Adrenal gland (tissue), 12 donors: ENCODE measurements around the gene CCDC54. TPM values are rescaled to one million over a fixed set of nuclear protein-coding genes. Genes with fewer than 3 reads are reported as not detected.
A peak's percentile ranks its signal among the peaks of the same experiment; 100 is the strongest.

ENCODE experiments used
- DNase-seq, 7 donors: peaks; one replicate each; pipeline ENCODE4 v3.0.0-alpha.2; 2019 to 2020
- H3K27ac ChIP-seq, 5 donors: fragments of 200-600 bp; sonication (generic) in 4 of 5; 1 replicate in 3 of 5; 2 replicates in 2 of 5; pipeline versions ENCODE4 v1.5.1 to v1.8.0; 2016 to 2020; ENCODE audit warnings: mild to moderate bottlenecking in 1 of 5
- H3K27me3 ChIP-seq: fragments of 200-600 bp; 2 replicates; pipeline ENCODE4 v1.8.0; 2021
- H3K36me3 ChIP-seq, 2 donors: fragments of 200-600 bp; replicated peaks in 1 of 2; 1 replicate in 1 of 2; 2 replicates in 1 of 2; pipeline versions ENCODE4 v1.5.1 to v1.8.0; 2018 to 2022
- H3K4me1 ChIP-seq, 2 donors: fragments of 200-600 bp; replicated peaks in 1 of 2; 1 replicate in 1 of 2; 2 replicates in 1 of 2; pipeline versions ENCODE4 v1.5.1 to v1.8.0; 2018 to 2021
- H3K4me3 ChIP-seq, 4 donors: fragments of 200-600 bp; sonication (generic) in 3 of 4; one replicate each; pipeline ENCODE4 v1.5.1; 2016 to 2018
- H3K9me3 ChIP-seq, 3 donors: fragments of 200-600 bp; sonication (generic) in 1 of 3; replicated peaks in 1 of 3; 1 replicate in 2 of 3; 2 replicates in 1 of 3; pipeline versions ENCODE4 v1.5.1 to v1.8.0; 2016 to 2021
- POLR2A ChIP-seq, 2 donors: fragments of 450-650 bp; IDR thresholded peaks; one replicate each; pipeline ENCODE4 v1.6.1; 2017; ENCODE audit warnings: antibody characterized with exemption in 2 of 2, mild to moderate bottlenecking in 2 of 2, moderate library complexity in 1 of 2
- WGBS, 4 donors: extraction: QIAGEN DNeasy Blood & Tissue Kit in 2 of 4; methylation state at CpG; one replicate each; pipeline versions ENCODE4 v1.1.5 to v1.1.7; 2013 to 2017; 5-methylcytosine and 5-hydroxymethylcytosine counted together
- intact Hi-C, 2 donors: fragments of 100-400 bp; cut with DNase I; formaldehyde crosslinking; loops; one replicate each; pipeline versions ENCODE4 v1.14.1 to v1.15.0; 2022 to 2023
- polyA plus RNA-seq, 3 donors: library from polyadenylated mRNA; stranded (reverse); fragments of 200-250 nt in 2 of 3; fragments of 350-450 nt in 1 of 3; fragmentation: Illumina TruSeq in 1 of 3; extraction: RNeasy Lipid Tissue Mini Kit (QIAGEN cat#74804) in 1 of 3; gene quantifications; one replicate each; pipeline ENCODE4 v1.2.3, GENCODE V29; 2013 to 2014
- total RNA-seq, 9 donors: library from RNA; depleted of rRNA in 4 of 9; stranded (reverse); fragments of >200 nt in 4 of 9; fragments of 120-200 nt in 1 of 9; fragmentation: NEBNext Ultra II Directional in 1 of 9; extraction: Animal tissue kit (Norgen Biotek cat#: 25700) in 1 of 9; gene quantifications; one replicate each; pipeline versions ENCODE4 v1.1.0 to v1.2.4, GENCODE V29; 2013 to 2023
- TF ChIP-seq, protein P1 (sequence below), 6 experiments: fragments of 450-650 bp in 4 of 6; fragments of 200-600 bp in 2 of 6; sonication (generic) in 1 of 6; IDR thresholded peaks; 1 replicate in 5 of 6; 2 replicates in 1 of 6; pipeline versions ENCODE4 v1.5.1 to v1.8.0; 2016 to 2021; ENCODE audit warnings: antibody characterized with exemption in 6 of 6, mild to moderate bottlenecking in 2 of 6, moderate library complexity in 1 of 6
- donor health status: healthy with polysubstance abuse.
- donor health status: Bipolar disorder and iron deficiency.
- donor health status: DM: yes; HTN: yes; CAD: no.
- donor health status: DM: no; HTN: no; CAD: no.
- donor health status: DM: no; HTN: no; CAD: no.
- donor health status: DM: yes; HTN: yes; CAD: no.

The CCDC54 gene
- total and polyA plus RNA-seq, 12 donors: 0.17 TPM; not detected in 11

DNA sequence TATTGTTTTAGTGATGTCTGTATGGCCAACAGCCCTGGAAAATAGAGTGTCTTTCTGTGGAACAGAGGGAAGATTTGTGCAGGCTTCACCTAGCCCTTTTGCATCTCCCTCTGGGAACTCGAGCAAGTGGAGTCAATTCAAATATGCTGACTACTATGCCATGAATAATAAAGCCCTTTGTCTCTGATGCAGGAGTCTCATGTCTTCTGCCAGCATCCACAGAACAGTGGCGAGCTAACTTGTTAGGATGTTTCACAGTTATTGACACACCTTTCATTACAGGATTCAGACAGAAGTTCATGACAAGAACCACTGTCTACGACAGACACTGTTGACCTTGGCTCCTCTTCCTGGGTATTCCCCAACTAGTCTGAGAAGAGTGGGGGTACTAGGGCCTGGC is 15.6 kb upstream of the CCDC54 start:
- 67 to 88% (median 79%) methylated on average over 3 of the region's 3 CpGs for WGBS, 4 donors
- intact Hi-C loops: no loop called here
- Histone ChIP-seq H3K9me3 (no peaks in the 10 kb centered on the region), H3K4me1 (peaks cover 0 to under 1% of the 10 kb centered on the region in 2 donors), H3K27ac (no peak overlapping the region), H3K4me3 (no peak overlapping the region), H3K36me3 (no peaks in the 10 kb centered on the region), H3K27me3 (no peaks in the 10 kb centered on the region)
- no peak for DNase-seq
- TF ChIP-seq, protein P1, sequence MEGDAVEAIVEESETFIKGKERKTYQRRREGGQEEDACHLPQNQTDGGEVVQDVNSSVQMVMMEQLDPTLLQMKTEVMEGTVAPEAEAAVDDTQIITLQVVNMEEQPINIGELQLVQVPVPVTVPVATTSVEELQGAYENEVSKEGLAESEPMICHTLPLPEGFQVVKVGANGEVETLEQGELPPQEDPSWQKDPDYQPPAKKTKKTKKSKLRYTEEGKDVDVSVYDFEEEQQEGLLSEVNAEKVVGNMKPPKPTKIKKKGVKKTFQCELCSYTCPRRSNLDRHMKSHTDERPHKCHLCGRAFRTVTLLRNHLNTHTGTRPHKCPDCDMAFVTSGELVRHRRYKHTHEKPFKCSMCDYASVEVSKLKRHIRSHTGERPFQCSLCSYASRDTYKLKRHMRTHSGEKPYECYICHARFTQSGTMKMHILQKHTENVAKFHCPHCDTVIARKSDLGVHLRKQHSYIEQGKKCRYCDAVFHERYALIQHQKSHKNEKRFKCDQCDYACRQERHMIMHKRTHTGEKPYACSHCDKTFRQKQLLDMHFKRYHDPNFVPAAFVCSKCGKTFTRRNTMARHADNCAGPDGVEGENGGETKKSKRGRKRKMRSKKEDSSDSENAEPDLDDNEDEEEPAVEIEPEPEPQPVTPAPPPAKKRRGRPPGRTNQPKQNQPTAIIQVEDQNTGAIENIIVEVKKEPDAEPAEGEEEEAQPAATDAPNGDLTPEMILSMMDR (IDR thresholded peaks at IDR 0.05): no peak
- TF ChIP-seq POLR2A (IDR thresholded peaks at IDR 0.05): no peak

DNA sequence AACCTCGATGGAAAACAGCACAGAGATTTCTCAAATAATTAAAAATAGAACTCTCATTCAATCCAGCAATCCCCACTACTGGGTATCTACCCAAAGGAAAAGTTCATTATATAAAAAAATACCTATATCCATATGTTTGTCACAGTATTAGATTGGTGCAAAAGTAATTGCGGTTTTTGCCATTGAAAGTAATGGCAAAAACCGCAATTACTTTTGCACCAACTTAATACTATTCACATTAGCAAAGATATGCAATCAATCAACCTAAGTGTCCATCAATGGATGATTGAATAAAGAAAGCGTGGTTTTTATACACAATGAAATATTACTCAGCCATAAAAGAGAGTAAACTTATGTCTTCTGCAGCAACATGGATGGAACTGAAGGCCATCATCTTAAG is 12.2 kb upstream of the CCDC54 start:
- Histone ChIP-seq H3K4me1 (peaks cover 0 to 4% of the 10 kb centered on the region in 2 donors), H3K27me3 (no peaks in the 10 kb centered on the region), H3K9me3 (no peaks in the 10 kb centered on the region), H3K4me3 (no peak overlapping the region), H3K27ac (no peak overlapping the region), H3K36me3 (no peaks in the 10 kb centered on the region)
- intact Hi-C loops: no loop called here
- no peak for DNase-seq
- WGBS, 4 donors: 81 to 95% (median 88%) methylated on average over 4 of the region's 4 CpGs
- TF ChIP-seq POLR2A (IDR thresholded peaks at IDR 0.05): no peak
- TF ChIP-seq, protein P1 (IDR thresholded peaks at IDR 0.05): no peak

DNA sequence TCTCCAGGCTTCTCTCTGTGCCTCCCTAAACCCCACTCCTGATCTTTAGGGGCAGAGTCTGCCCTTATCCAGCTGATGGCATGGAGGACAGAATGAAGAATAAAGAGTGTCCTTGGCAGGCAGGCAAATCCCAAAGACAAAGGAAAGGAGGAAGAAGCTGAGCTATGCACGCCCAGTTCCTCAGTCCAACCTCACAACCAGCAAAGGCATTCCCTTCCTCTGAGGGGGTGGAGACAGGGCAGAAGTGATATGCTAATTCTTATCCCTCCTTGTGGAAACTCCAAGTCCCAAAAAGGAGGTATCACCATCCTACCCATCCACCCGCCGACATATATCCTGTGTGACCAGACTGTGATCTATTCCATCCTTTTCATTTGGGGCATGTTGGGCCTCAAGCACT is 10.5 kb upstream of the CCDC54 start:
- Histone ChIP-seq H3K9me3 (no peaks in the 10 kb centered on the region), H3K27me3 (no peaks in the 10 kb centered on the region), H3K36me3 (no peaks in the 10 kb centered on the region), H3K4me3 (no peak overlapping the region), H3K27ac (no peak overlapping the region), H3K4me1 (peaks cover 0 to 4% of the 10 kb centered on the region in 2 donors)
- TF ChIP-seq POLR2A (IDR thresholded peaks at IDR 0.05): no peak
- TF ChIP-seq, protein P1 (IDR thresholded peaks at IDR 0.05): no peak
- no peak for DNase-seq
- intact Hi-C loops: no loop called here
- 77 to 85% (median 83%) methylated on average over 3 of the region's 3 CpGs for WGBS, 4 donors

DNA sequence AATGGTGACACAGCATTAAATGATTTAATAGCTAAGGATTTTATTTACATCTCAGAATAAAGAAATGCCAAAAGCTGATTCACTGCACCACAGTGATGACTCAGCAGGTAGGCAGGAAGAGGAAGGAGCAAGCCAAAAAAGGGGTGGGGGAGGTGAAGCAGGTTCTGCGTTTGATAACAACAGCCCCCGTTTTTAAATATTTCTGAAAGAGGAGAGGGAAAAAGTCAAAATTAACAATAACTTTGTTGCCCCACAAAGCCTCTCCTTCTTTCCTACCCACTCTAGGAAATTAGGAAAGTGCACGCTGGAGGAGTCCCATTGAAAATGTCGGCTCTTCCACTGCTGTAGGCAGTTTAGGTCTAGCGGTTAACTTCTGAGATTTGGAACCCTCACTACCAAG is 9.9 kb upstream of the CCDC54 start:
- no peaks in the 10 kb centered on the region for H3K27me3 ChIP-seq
- 50 to 64% (median 60%) methylated on average over 5 of the region's 5 CpGs for WGBS, 4 donors
- peak overlapping the region in 1 of 4 donors; percentile 43 for H3K4me3 ChIP-seq
- no peaks in the 10 kb centered on the region for H3K36me3 ChIP-seq
- DNase-seq: peak in 5 of 7 donors; percentile 26 to 48 (median 44)
- no peak overlapping the region for H3K27ac ChIP-seq
- TF ChIP-seq, protein P1 (IDR thresholded peaks at IDR 0.05): no peak
- TF ChIP-seq POLR2A (IDR thresholded peaks at IDR 0.05): no peak
- intact Hi-C loops: no loop called here
- peaks cover 0 to 4% of the 10 kb centered on the region in 2 donors for H3K4me1 ChIP-seq
- H3K9me3 ChIP-seq: no peaks in the 10 kb centered on the region
